Breast epithelium (tissue), 4 donors: ENCODE measurements around the gene KRTAP19-6. TPM values are rescaled to one million over a fixed set of nuclear protein-coding genes. Genes with fewer than 3 reads are reported as not detected.

Experiments used
- DNase-seq, 2 donors: peaks; one replicate each; pipeline ENCODE4 v3.0.0-alpha.2; 2019; ENCODE audit warnings: low spot score in 2 of 2
- H3K27ac ChIP-seq, 2 donors: fragments of 200-600 bp; sonication (generic) in 1 of 2; one replicate each; pipeline ENCODE4 v1.5.1; 2016 to 2019; ENCODE audit warnings: mild to moderate bottlenecking in 1 of 2
- H3K27me3 ChIP-seq, 2 donors: fragments of 200-600 bp; sonication (generic) in 1 of 2; one replicate each; pipeline versions ENCODE4 v1.5.1 to v1.6.0; 2017 to 2019; ENCODE audit warnings: control low read depth in 1 of 2, mild to moderate bottlenecking in 1 of 2
- H3K36me3 ChIP-seq: fragments of 200-600 bp; one replicate; pipeline ENCODE4 v1.5.1; 2019
- H3K4me1 ChIP-seq, 2 donors: fragments of 200-600 bp; sonication (generic); one replicate each; pipeline ENCODE4 v1.5.1; 2016 to 2019; ENCODE audit warnings: control low read depth in 1 of 2
- H3K4me3 ChIP-seq, 3 donors: fragments of 200-600 bp; sonication (generic); 1 replicate in 2 of 3; 2 replicates in 1 of 3; pipeline ENCODE4 v1.5.1; 2016 to 2019; ENCODE audit warnings: mild to moderate bottlenecking in 3 of 3, moderate library complexity in 2 of 3
- H3K9me3 ChIP-seq, 2 donors: fragments of 200-600 bp; sonication (generic) in 1 of 2; one replicate each; pipeline ENCODE4 v1.5.1; 2016 to 2019; ENCODE audit warnings: control low read depth in 1 of 2
- POLR2A ChIP-seq: fragments of 450-650 bp; IDR thresholded peaks from one replicate; pipeline ENCODE4 v1.6.1; 2016; ENCODE audit warnings: antibody characterized with exemption, mild to moderate bottlenecking, moderate library complexity
- POLR2AphosphoS5 ChIP-seq, 3 donors: sonication (generic); formaldehyde crosslinking; IDR thresholded peaks; one replicate each; pipeline ENCODE4 v1.6.1; 2017; ENCODE audit warnings: antibody characterized with exemption in 3 of 3
- intact Hi-C: fragments of 100-400 bp; cut with DNase I; formaldehyde crosslinking; loops from one replicate; pipeline ENCODE4 v1.15.1; 2023; ENCODE audit warnings: low total_unique reads
- total RNA-seq, 3 donors: library from RNA; depleted of rRNA; stranded (reverse); fragments of >200 nt; gene quantifications; one replicate each; pipeline ENCODE4 v1.1.0, GENCODE V29; 2016
- TF ChIP-seq, protein P1 (sequence below), 3 donors: fragments of 450-650 bp; IDR thresholded peaks; one replicate each; pipeline ENCODE4 v1.5.1; 2016 to 2017; ENCODE audit warnings: antibody characterized with exemption in 3 of 3, mild to moderate bottlenecking in 3 of 3, moderate library complexity in 3 of 3

Gene KRTAP19-6
- total RNA-seq, 3 donors from 2014 or later: not detected

DNA sequence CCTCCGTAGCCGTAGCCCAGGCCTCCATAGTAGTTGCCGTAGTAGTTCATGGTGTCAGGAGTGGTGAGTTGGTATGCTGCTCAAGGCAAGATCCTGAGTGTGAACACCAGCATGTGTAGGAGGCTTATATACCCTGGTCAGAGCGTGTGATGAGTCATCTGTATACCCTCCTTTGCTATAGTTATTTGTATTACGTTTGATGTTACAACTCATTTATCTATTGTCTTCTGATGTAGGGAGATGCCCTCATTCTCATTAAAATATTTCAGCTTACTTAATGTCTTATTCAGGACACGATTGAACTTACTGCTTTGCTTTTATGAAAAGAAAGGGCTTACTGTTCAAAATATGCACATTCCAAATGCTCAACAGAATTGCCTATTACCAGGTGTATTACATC, 39.6 kb downstream of the KRTAP19-6 start, which contains the start of gene KRTAP19-5:
KRTAP19-5 (minus strand) TSS at position 101 of the 400 bp plus-strand sequence; CDS start at position 50, 51 bp downstream.
- Histone ChIP-seq H3K9me3 (no peaks in the 10 kb centered on the region), H3K27ac (no peak within 1 kb of the TSS), H3K36me3 (no peaks in the 10 kb centered on the region), H3K4me1 (no peaks in the 10 kb centered on the region), H3K4me3 (no peak within 1 kb of the TSS), H3K27me3 (no peaks in the 10 kb centered on the region)
- intact Hi-C loops: no loop called here
- no peak for TF ChIP-seq POLR2AphosphoS5 (IDR thresholded peaks at IDR 0.05)
- TF ChIP-seq, protein P1, sequence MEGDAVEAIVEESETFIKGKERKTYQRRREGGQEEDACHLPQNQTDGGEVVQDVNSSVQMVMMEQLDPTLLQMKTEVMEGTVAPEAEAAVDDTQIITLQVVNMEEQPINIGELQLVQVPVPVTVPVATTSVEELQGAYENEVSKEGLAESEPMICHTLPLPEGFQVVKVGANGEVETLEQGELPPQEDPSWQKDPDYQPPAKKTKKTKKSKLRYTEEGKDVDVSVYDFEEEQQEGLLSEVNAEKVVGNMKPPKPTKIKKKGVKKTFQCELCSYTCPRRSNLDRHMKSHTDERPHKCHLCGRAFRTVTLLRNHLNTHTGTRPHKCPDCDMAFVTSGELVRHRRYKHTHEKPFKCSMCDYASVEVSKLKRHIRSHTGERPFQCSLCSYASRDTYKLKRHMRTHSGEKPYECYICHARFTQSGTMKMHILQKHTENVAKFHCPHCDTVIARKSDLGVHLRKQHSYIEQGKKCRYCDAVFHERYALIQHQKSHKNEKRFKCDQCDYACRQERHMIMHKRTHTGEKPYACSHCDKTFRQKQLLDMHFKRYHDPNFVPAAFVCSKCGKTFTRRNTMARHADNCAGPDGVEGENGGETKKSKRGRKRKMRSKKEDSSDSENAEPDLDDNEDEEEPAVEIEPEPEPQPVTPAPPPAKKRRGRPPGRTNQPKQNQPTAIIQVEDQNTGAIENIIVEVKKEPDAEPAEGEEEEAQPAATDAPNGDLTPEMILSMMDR (IDR thresholded peaks at IDR 0.05): no peak
- TF ChIP-seq POLR2A: no peak
- no peak for DNase-seq

- H3K9me3 ChIP-seq: no peaks in the 10 kb centered on the region
- no peaks in the 10 kb centered on the region for H3K36me3 ChIP-seq
- intact Hi-C loops: no loop called here
- TF ChIP-seq, protein P1 (IDR thresholded peaks at IDR 0.05): no peak
- TF ChIP-seq POLR2A: no peak
- TF ChIP-seq POLR2AphosphoS5 (IDR thresholded peaks at IDR 0.05): no peak
- H3K27ac ChIP-seq: no peak within 1 kb of the TSS
- H3K4me3 ChIP-seq: no peak within 1 kb of the TSS
- no peaks in the 10 kb centered on the region for H3K27me3 ChIP-seq
- H3K4me1 ChIP-seq: no peaks in the 10 kb centered on the region
- DNase-seq: no peak
Measured at GRCh38 chr21:30497065-30497464, 44.6 kb downstream of the KRTAP19-6 start, which contains the start of gene KRTAP19-4. Gene KRTAP19-4, minus strand, starts transcription at chr21:30497165. Its CDS starts 55 bp downstream, at chr21:30497110.

- DNase-seq: no peak
- Histone ChIP-seq H3K4me1 (no peaks in the 10 kb centered on the region), H3K36me3 (no peaks in the 10 kb centered on the region), H3K27me3 (no peaks in the 10 kb centered on the region), H3K4me3 (no peak within 1 kb of the TSS), H3K9me3 (no peaks in the 10 kb centered on the region), H3K27ac (no peak within 1 kb of the TSS)
- no peak for TF ChIP-seq POLR2AphosphoS5 (IDR thresholded peaks at IDR 0.05)
- TF ChIP-seq, protein P1 (IDR thresholded peaks at IDR 0.05): no peak
- TF ChIP-seq POLR2A: no peak
- intact Hi-C loops: no loop called here
Measured at GRCh38 chr21:30491963-30492428, 49.7 kb downstream of the KRTAP19-6 start, which contains the start of gene KRTAP19-3. Gene KRTAP19-3, minus strand, starts transcription at chr21:30492013. Its CDS starts 56 bp downstream, at chr21:30491957.

Other genes with a start within 250 kb of the KRTAP19-6 start
- not detected for gene KRTAP26-1, start 221.5 kb downstream of the KRTAP19-6 start, total RNA-seq
- not detected for gene KRTAP27-1, start 204.2 kb downstream of the KRTAP19-6 start, total RNA-seq
- not detected for gene KRTAP23-1, start 193.3 kb downstream of the KRTAP19-6 start, total RNA-seq
- gene KRTAP13-2, start 169.6 kb downstream of the KRTAP19-6 start, total RNA-seq: not detected
- gene KRTAP13-1, start 145.8 kb downstream of the KRTAP19-6 start, total RNA-seq: not detected
- gene KRTAP13-3, start 115.9 kb downstream of the KRTAP19-6 start, total RNA-seq: not detected
- not detected for gene KRTAP13-4, start 111.6 kb downstream of the KRTAP19-6 start, total RNA-seq
- not detected for gene KRTAP15-1, start 101.6 kb downstream of the KRTAP19-6 start, total RNA-seq
- gene KRTAP19-1, start 61.5 kb downstream of the KRTAP19-6 start, total RNA-seq: not detected
- not detected for gene KRTAP19-2, start 54.4 kb downstream of the KRTAP19-6 start, total RNA-seq
- gene KRTAP19-3, start 49.9 kb downstream of the KRTAP19-6 start, total RNA-seq: not detected
- not detected for gene KRTAP19-4, start 44.7 kb downstream of the KRTAP19-6 start, total RNA-seq
- gene KRTAP19-5, start 39.7 kb downstream of the KRTAP19-6 start, total RNA-seq: not detected
- not detected for gene KRTAP19-7, start 19.4 kb upstream of the KRTAP19-6 start, total RNA-seq
- gene KRTAP22-2, start 48.5 kb upstream of the KRTAP19-6 start, total RNA-seq: not detected
- not detected for gene KRTAP6-3, start 50.6 kb upstream of the KRTAP19-6 start, total RNA-seq
- not detected for gene KRTAP6-2, start 57.0 kb upstream of the KRTAP19-6 start, total RNA-seq
- gene KRTAP22-1, start 59.2 kb upstream of the KRTAP19-6 start, total RNA-seq: not detected
- not detected for gene KRTAP6-1, start 72.1 kb upstream of the KRTAP19-6 start, total RNA-seq
- gene KRTAP20-1, start 74.6 kb upstream of the KRTAP19-6 start, total RNA-seq: not detected
- not detected for gene KRTAP20-4, start 78.8 kb upstream of the KRTAP19-6 start, total RNA-seq
- not detected for gene KRTAP20-2, start 93.3 kb upstream of the KRTAP19-6 start, total RNA-seq
- gene KRTAP20-3, start 101.0 kb upstream of the KRTAP19-6 start, total RNA-seq: not detected
- not detected for gene KRTAP21-3, start 176.9 kb upstream of the KRTAP19-6 start, total RNA-seq
- gene KRTAP21-2, start 205.4 kb upstream of the KRTAP19-6 start, total RNA-seq: not detected
- gene KRTAP21-1, start 213.6 kb upstream of the KRTAP19-6 start, total RNA-seq: not detected